GM12874 (cell line): Measurements from ENCODE around the gene VSTM1.

Experiments
- CTCF ChIP-seq: IDR thresholded peaks from 2 replicates; pipeline ENCODE4 v1.5.1; 2011; ENCODE audit warnings: low read depth, mild to moderate bottlenecking, control low read depth, low read length, moderate library complexity; ENCODE audit not compliant: insufficient read depth

Gene VSTM1

DNA sequence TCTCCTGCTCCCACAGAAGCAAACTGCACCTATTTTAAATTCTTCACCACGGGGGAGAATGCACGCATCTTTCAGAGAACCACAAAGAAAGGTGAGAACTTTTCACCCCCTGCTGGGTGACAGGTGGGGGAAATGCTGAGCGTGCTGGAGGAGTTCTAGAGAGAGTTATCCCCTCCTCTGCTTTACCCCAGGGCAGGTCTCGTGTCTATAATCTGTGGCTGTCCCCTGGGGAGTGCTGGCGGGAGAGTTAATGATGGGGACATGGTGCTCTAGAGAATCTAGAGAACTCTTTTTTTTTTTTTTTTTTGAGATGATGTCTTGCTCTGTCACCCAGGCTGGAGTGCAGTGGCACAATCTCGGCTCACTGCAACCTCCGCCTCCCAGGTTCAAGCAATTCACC is 65.5 kb downstream of the VSTM1 start:
- TF ChIP-seq CTCF = no peak

GRCh38 chr19:53994811-53995210 is 68.9 kb downstream of the VSTM1 start:
- no peak for TF ChIP-seq CTCF

- no peak for TF ChIP-seq CTCF
These were observed 70.2 kb downstream of the VSTM1 start for GRCh38 chr19:53993448-53993847.

- TF ChIP-seq CTCF = no peak
These were observed 70.9 kb downstream of the VSTM1 start for GRCh38 chr19:53992815-53993214.

GRCh38 chr19:53992211-53992610 is 71.5 kb downstream of the VSTM1 start:
- TF ChIP-seq CTCF = no peak

DNA sequence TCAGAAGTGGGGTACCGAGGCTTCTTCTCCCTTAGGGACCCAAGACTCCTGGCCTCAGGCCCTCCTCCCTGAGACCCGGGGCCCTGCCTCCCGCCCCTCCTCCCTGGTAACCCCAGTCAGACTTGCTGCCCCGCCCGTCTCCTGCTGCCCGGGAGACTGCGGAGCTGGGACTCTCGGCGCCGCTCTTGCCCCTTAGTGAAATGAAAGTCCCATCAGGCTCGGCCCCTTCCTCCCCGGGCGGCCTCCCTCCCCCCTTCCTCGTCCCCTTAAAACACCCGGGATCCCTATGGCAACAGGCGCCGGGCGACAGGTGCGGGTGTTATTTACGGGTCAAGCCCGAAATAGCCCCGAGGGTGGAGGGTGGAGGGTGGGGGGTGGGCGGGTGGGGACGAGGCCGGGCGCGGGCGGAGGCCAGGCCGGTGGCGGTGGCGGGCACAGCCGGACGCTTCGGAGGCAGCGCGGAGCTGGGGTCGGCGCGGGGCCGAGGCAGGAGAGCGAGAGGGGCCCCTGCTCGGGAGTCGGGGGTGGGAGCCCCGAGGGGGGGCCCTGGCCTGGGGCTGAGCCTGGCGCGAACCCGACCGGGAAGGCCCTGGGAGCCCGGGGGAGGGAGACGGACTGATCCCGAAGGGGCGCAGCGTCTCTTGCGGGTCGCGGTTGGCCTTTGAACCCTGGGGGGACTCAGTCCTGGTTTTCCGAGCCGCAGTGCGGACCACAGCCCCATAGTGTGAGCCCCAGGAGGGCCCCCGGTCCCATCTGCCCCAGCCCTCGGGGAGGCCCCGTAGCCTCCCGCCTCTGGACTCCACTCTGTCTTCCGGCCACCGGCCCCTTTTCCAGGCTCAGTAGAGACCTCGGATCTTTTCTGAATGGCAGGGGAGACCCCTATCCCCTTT is 72.2 kb downstream of the VSTM1 start, which contains the start of gene CACNG6:
Gene CACNG6 (plus strand): TSS at position 414 of the 890 bp plus-strand sequence. CDS start 1,241 bp downstream, outside the sequence.
- TF ChIP-seq CTCF = no peak
